ENCODE results near the gene PZP. TPM values are rescaled to one million over a fixed set of nuclear protein-coding genes. Genes with fewer than 3 reads are reported as not detected.

PZP gene
- total and polyA plus RNA-seq, 2 of the 8 experiments (the other 6 are each of a cell fraction or from before 2014, with no cell fraction given): 0.08 TPM; not detected in 1

GRCh38 chr12:9235519-9235918 lies 27.3 kb upstream of the PZP start:
- no peak overlapping the region for H3K18ac ChIP-seq (ENCODE audit: extremely low read depth, low read length)
- no peak overlapping the region for H2BK20ac ChIP-seq (ENCODE audit: low read length)
- no peak overlapping the region for H3K56ac ChIP-seq (replicated peaks; ENCODE audit: insufficient read length, low read depth, low read length)
- H3K4me3 ChIP-seq (ENCODE audit: extremely low read depth in 1 of 4, insufficient read depth in 2 of 4, low read depth in 3 of 4, low read length in 4 of 4): no peak overlapping the region
- H3K23me2 ChIP-seq (ENCODE audit: low read depth, low read length): no peaks in the 10 kb centered on the region
- no peaks in the 10 kb centered on the region for H4K20me1 ChIP-seq (replicated peaks in 1 of 2; ENCODE audit: control insufficient read depth in 1 of 2, insufficient read depth in 2 of 2, low read length in 2 of 2)
- FAIRE-seq: no peak
- H2BK12ac ChIP-seq (ENCODE audit: low read depth, low read length): no peak overlapping the region
- H4K5ac ChIP-seq (ENCODE audit: insufficient read length, low read depth, low read length): no peak overlapping the region
- H3K4me2 ChIP-seq (ENCODE audit: insufficient read depth in 1 of 2, low read depth in 2 of 2, low read length in 2 of 2): no peak overlapping the region
- ChIA-PET CTCF (ENCODE audit: partially characterized antibody) (interaction anchor here (0.7 to 1.2 kb wide), 2 partner anchors 46 to 172 kb away, joined by 3 read pairs; no protein-coding TSS in a partner anchor), POLR2A (ENCODE audit: partially characterized antibody) (no interaction called here)
- 90% methylated on average over 4 of the region's 4 CpGs; no CpG with 5 or more reads in 1 of the 2 experiments for WGBS, 2 experiments (ENCODE audit: extremely low coverage in 1 of 2, insufficient coverage in 1 of 2, insufficient read length in 1 of 2, insufficient replicate concordance in 2 of 2, low coverage in 1 of 2, low lambda C conversion rate in 2 of 2, missing lambda C conversion rate in 1 of 2)
- H3K79me1 ChIP-seq (ENCODE audit: low read depth, low read length): no peaks in the 10 kb centered on the region
- no peak for DNase-seq (ENCODE audit: low read depth in 1 of 2, low spot score in 2 of 2)
- no peak overlapping the region for H2AFZ ChIP-seq (ENCODE audit: low read length)
- no peak overlapping the region for H2BK15ac ChIP-seq (ENCODE audit: low read length)
- no peaks in the 10 kb centered on the region for H3K4me1 ChIP-seq (replicated peaks in 1 of 4; ENCODE audit: control insufficient read depth in 3 of 4, insufficient read depth in 4 of 4, low read length in 3 of 4)
- H3K4ac ChIP-seq (replicated peaks; ENCODE audit: insufficient read length, low read depth, low read length): no peak overlapping the region
- H3K36me3 ChIP-seq (ENCODE audit: control insufficient read depth in 2 of 4, insufficient read depth in 4 of 4, low read length in 3 of 4): no peaks in the 10 kb centered on the region
- H2BK5ac ChIP-seq (ENCODE audit: low read depth, low read length): no peak overlapping the region
- H4K8ac ChIP-seq (ENCODE audit: extremely low read depth, insufficient read depth, low read length): no peak overlapping the region
- H2AK5ac ChIP-seq (ENCODE audit: low read depth, low read length): no peak overlapping the region
- H3K79me2 ChIP-seq (ENCODE audit: control insufficient read depth in 1 of 2, insufficient read depth in 2 of 2, low read length in 2 of 2): no peaks in the 10 kb centered on the region
- no peak overlapping the region for H4K91ac ChIP-seq (replicated peaks; ENCODE audit: insufficient read length, low read length)
- no peaks in the 10 kb centered on the region; a peak in 1 of 4 replicates for H3K9me3 ChIP-seq (ENCODE audit: insufficient read depth in 2 of 2, low read depth in 1 of 2, low read length in 1 of 2)
- H3K27me3 ChIP-seq (replicated peaks in 1 of 4; ENCODE audit: control insufficient read depth in 3 of 4, extremely low read depth in 1 of 4, insufficient read depth in 3 of 4, low read length in 3 of 4): no peaks in the 10 kb centered on the region; a peak in 1 of 7 replicates
- no peak overlapping the region for H3K27ac ChIP-seq (ENCODE audit: low read depth, low read length)
- no peak overlapping the region for H3K23ac ChIP-seq (ENCODE audit: insufficient read length)
- TF ChIP-seq SUZ12 (IDR thresholded peaks at IDR 0.05; ENCODE audit: low read length): no peak
- no peak for TF ChIP-seq EP300 (IDR thresholded peaks at IDR 0.05; ENCODE audit: borderline replicate concordance in 1 of 2, low read depth in 2 of 2, low read length in 2 of 2)
- no peak for TF ChIP-seq CEBPB (IDR thresholded peaks at IDR 0.05; ENCODE audit: low read depth, low read length)
- TF ChIP-seq, protein P1, sequence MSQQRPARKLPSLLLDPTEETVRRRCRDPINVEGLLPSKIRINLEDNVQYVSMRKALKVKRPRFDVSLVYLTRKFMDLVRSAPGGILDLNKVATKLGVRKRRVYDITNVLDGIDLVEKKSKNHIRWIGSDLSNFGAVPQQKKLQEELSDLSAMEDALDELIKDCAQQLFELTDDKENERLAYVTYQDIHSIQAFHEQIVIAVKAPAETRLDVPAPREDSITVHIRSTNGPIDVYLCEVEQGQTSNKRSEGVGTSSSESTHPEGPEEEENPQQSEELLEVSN (IDR thresholded peaks at IDR 0.05): no peak
- TF ChIP-seq JUND (IDR thresholded peaks at IDR 0.05; ENCODE audit: low read length): no peak
- TF ChIP-seq CREB1 (IDR thresholded peaks at IDR 0.05): no peak
- TF ChIP-seq SIX5 (IDR thresholded peaks at IDR 0.05; ENCODE audit: low read depth, low read length): no peak
- no peak overlapping the region for H2BK120ac ChIP-seq (replicated peaks; ENCODE audit: low read depth, low read length)
- no peak overlapping the region for H3K14ac ChIP-seq (ENCODE audit: insufficient read length)
- H3K9ac ChIP-seq (replicated peaks in 1 of 4; ENCODE audit: extremely low read depth in 1 of 4, low read depth in 3 of 4, low read length in 3 of 4): no peak overlapping the region
